H1 (cell line): Measurements from ENCODE around the gene RAB30. TPM values are rescaled to one million over a fixed set of nuclear protein-coding genes. Genes with fewer than 3 reads are reported as not detected.

ENCODE experiments used
- CTCF ChIA-PET: fragments of 300-600 bp; sonication (Branson Sonifier 250); formaldehyde crosslinking; loops from one replicate; lab custom pipeline; 2021; ENCODE audit not compliant: partially characterized antibody; lab: Charles Lee
- POLR2A ChIA-PET: fragments of 300-600 bp; sonication (Branson Sonifier 250); formaldehyde crosslinking; loops from one replicate; lab custom pipeline; 2021; ENCODE audit warnings: inconsistent platforms; ENCODE audit not compliant: partially characterized antibody; lab: Charles Lee
- DNase-seq, 2 experiments: peaks; one replicate each; pipeline versions ENCODE4 v3.0.0 to v3.0.0-alpha.2; 2010 to 2022; ENCODE audit warnings: low spot score in 2 of 2, low read depth in 1 of 2, mixed read lengths in 1 of 2
- FAIRE-seq: peaks from 2 replicates; lab custom pipeline; 2011; peaks lifted over from hg19 to GRCh38; lab: Jason Lieb, UNC
- H2AFZ ChIP-seq: 2 replicates; pipeline ENCODE4 v1.8.1; 2012; ENCODE audit warnings: low read length, inconsistent platforms
- H2AK5ac ChIP-seq: 2 replicates; pipeline ENCODE4 v1.6.1; 2013; ENCODE audit warnings: low read depth, low read length
- H2BK120ac ChIP-seq: replicated peaks from 2 replicates; pipeline ENCODE3; 2013; ENCODE audit warnings: low read depth, low read length, inconsistent platforms
- H2BK12ac ChIP-seq: 2 replicates; pipeline ENCODE4 v1.6.1; 2013; ENCODE audit warnings: low read depth, low read length
- H2BK15ac ChIP-seq: 2 replicates; pipeline ENCODE4 v1.6.1; 2013; ENCODE audit warnings: low read length
- H2BK20ac ChIP-seq: 2 replicates; pipeline ENCODE4 v1.6.1; 2013; ENCODE audit warnings: low read length
- H2BK5ac ChIP-seq: 2 replicates; pipeline ENCODE4 v1.6.1; 2013; ENCODE audit warnings: low read depth, low read length
- H3K14ac ChIP-seq: 2 replicates; pipeline ENCODE4 v1.6.1; 2013; ENCODE audit warnings: inconsistent platforms; ENCODE audit not compliant: insufficient read length
- H3K18ac ChIP-seq: 2 replicates; pipeline ENCODE4 v1.6.1; 2013; ENCODE audit warnings: low read length; ENCODE audit errors: extremely low read depth
- H3K23ac ChIP-seq: 2 replicates; pipeline ENCODE4 v1.6.1; 2013; ENCODE audit warnings: inconsistent platforms; ENCODE audit not compliant: insufficient read length
- H3K23me2 ChIP-seq: 2 replicates; pipeline ENCODE4 v1.6.1; 2013; ENCODE audit warnings: low read depth, low read length
- H3K27ac ChIP-seq: 2 replicates; pipeline ENCODE4 v1.6.1; 2011; ENCODE audit warnings: low read depth, low read length, inconsistent platforms
- H3K27me3 ChIP-seq, 4 experiments: replicated peaks in 1 of 4; 1 replicate in 1 of 4; 2 replicates in 3 of 4; pipeline versions ENCODE4 v1.6.1 to v1.8.1; 2011 to 2013; ENCODE audit warnings: low read length in 3 of 4, mild to moderate bottlenecking in 3 of 4, inconsistent platforms in 2 of 4, mixed read lengths in 2 of 4, moderate library complexity in 1 of 4; ENCODE audit not compliant: control insufficient read depth in 3 of 4, insufficient read depth in 3 of 4; ENCODE audit errors: extremely low read depth in 1 of 4
- H3K36me3 ChIP-seq, 4 experiments: 2 replicates each; pipeline versions ENCODE4 v1.6.1 to v1.8.1; 2011 to 2013; ENCODE audit warnings: mild to moderate bottlenecking in 4 of 4, low read length in 3 of 4, moderate library complexity in 2 of 4, control low read depth in 1 of 4, inconsistent platforms in 1 of 4; ENCODE audit not compliant: insufficient read depth in 4 of 4, control insufficient read depth in 2 of 4
- H3K4ac ChIP-seq: replicated peaks from 2 replicates; pipeline ENCODE3; 2013; ENCODE audit warnings: low read length, low read depth, mixed read lengths, inconsistent platforms; ENCODE audit not compliant: insufficient read length
- H3K4me1 ChIP-seq, 4 experiments: replicated peaks in 1 of 4; 1 replicate in 1 of 4; 2 replicates in 3 of 4; pipeline versions ENCODE4 v1.6.1 to v1.8.1; 2011 to 2013; ENCODE audit warnings: low read length in 3 of 4, inconsistent platforms in 2 of 4, mixed read lengths in 1 of 4; ENCODE audit not compliant: insufficient read depth in 4 of 4, control insufficient read depth in 3 of 4
- H3K4me2 ChIP-seq, 2 experiments: 2 replicates each; pipeline versions ENCODE4 v1.6.1 to v1.8.1; 2011 to 2013; ENCODE audit warnings: low read depth in 2 of 2, low read length in 2 of 2, control low read depth in 1 of 2, inconsistent platforms in 1 of 2, mild to moderate bottlenecking in 1 of 2; ENCODE audit not compliant: insufficient read depth in 1 of 2
- H3K4me3 ChIP-seq, 4 experiments: fragments of 200-600, 300-600 bp in 1 of 4; sonication (generic), shearing (Covaris generic), sonication (Bioruptor Twin) in 1 of 4; 2 replicates each; pipeline versions ENCODE4 v1.5.1 to v1.8.1; 2011 to 2016; ENCODE audit warnings: low read length in 4 of 4, low read depth in 3 of 4, control low read depth in 2 of 4, inconsistent platforms in 2 of 4, mild to moderate bottlenecking in 2 of 4, mixed read lengths in 1 of 4, moderate library complexity in 1 of 4; ENCODE audit not compliant: insufficient read depth in 2 of 4; ENCODE audit errors: extremely low read depth in 1 of 4
- H3K56ac ChIP-seq: replicated peaks from 2 replicates; pipeline ENCODE3; 2013; ENCODE audit warnings: low read depth, mild to moderate bottlenecking, mixed read lengths, low read length, inconsistent platforms; ENCODE audit not compliant: insufficient read length
- H3K79me1 ChIP-seq: 2 replicates; pipeline ENCODE4 v1.6.1; 2013; ENCODE audit warnings: low read depth, low read length, control low read depth
- H3K79me2 ChIP-seq, 2 experiments: 2 replicates each; pipeline versions ENCODE4 v1.6.1 to v1.8.1; 2012 to 2013; ENCODE audit warnings: low read length in 2 of 2, mild to moderate bottlenecking in 2 of 2, inconsistent platforms in 1 of 2; ENCODE audit not compliant: insufficient read depth in 2 of 2, control insufficient read depth in 1 of 2
- H3K9ac ChIP-seq, 4 experiments: replicated peaks in 1 of 4; 1 replicate in 1 of 4; 2 replicates in 3 of 4; pipeline versions ENCODE4 v1.6.1 to v1.8.1; 2011 to 2013; ENCODE audit warnings: low read depth in 3 of 4, low read length in 3 of 4, control low read depth in 2 of 4, mild to moderate bottlenecking in 2 of 4, moderate library complexity in 2 of 4, inconsistent platforms in 1 of 4; ENCODE audit errors: extremely low read depth in 1 of 4
- H3K9me3 ChIP-seq, 2 experiments: 2 replicates each; pipeline versions ENCODE4 v1.6.1 to v1.8.1; 2012 to 2013; ENCODE audit warnings: mild to moderate bottlenecking in 2 of 2, moderate library complexity in 2 of 2, control low read depth in 1 of 2, inconsistent platforms in 1 of 2, low read depth in 1 of 2, low read length in 1 of 2, mixed read lengths in 1 of 2; ENCODE audit not compliant: insufficient read depth in 2 of 2
- H4K20me1 ChIP-seq, 2 experiments: replicated peaks in 1 of 2; 2 replicates each; pipeline versions ENCODE3 to v1.8.1; 2011 to 2013; ENCODE audit warnings: inconsistent platforms in 2 of 2, low read length in 2 of 2, mild to moderate bottlenecking in 1 of 2; ENCODE audit not compliant: insufficient read depth in 2 of 2, control insufficient read depth in 1 of 2
- H4K5ac ChIP-seq: 2 replicates; pipeline ENCODE4 v1.6.1; 2013; ENCODE audit warnings: low read length, low read depth, mixed read lengths, inconsistent platforms; ENCODE audit not compliant: insufficient read length
- H4K8ac ChIP-seq: 2 replicates; pipeline ENCODE4 v1.8.0; 2013; ENCODE audit warnings: mild to moderate bottlenecking, moderate library complexity, low read length, inconsistent platforms; ENCODE audit not compliant: insufficient read depth; ENCODE audit errors: extremely low read depth
- H4K91ac ChIP-seq: replicated peaks from 2 replicates; pipeline ENCODE3; 2013; ENCODE audit warnings: low read length, mixed read lengths, inconsistent platforms; ENCODE audit not compliant: insufficient read length
- ATF2 ChIP-seq: IDR thresholded peaks from 2 replicates; pipeline ENCODE4 v1.6.1; 2012; ENCODE audit warnings: low read length, inconsistent platforms
- CEBPB ChIP-seq: IDR thresholded peaks from 2 replicates; pipeline ENCODE4 v1.6.1; 2012; ENCODE audit warnings: low read depth, low read length
- CHD2 ChIP-seq: IDR thresholded peaks from 2 replicates; pipeline ENCODE4 v1.6.1; 2012; ENCODE audit warnings: low read length, improper control_type of control experiment
- RAD21 ChIP-seq, 2 experiments: IDR thresholded peaks in 1 of 2; conservative IDR thresholded peaks in 1 of 2; 2 replicates each; pipeline ENCODE4 v1.6.1; 2011; ENCODE audit warnings: low read depth in 2 of 2, low read length in 2 of 2, improper control_type of control experiment in 1 of 2, inconsistent platforms in 1 of 2, mild to moderate bottlenecking in 1 of 2, moderate library complexity in 1 of 2
- SIN3A ChIP-seq, 2 experiments: IDR thresholded peaks in 1 of 2; conservative IDR thresholded peaks in 1 of 2; 2 replicates each; pipeline ENCODE4 v1.6.1; 2011 to 2012; ENCODE audit warnings: low read length in 2 of 2, improper control_type of control experiment in 1 of 2, low read depth in 1 of 2, mild to moderate bottlenecking in 1 of 2
- SRF ChIP-seq: IDR thresholded peaks from 2 replicates; pipeline ENCODE4 v1.6.1; 2011; ENCODE audit warnings: mild to moderate bottlenecking, low read depth, low read length, moderate library complexity
- TAF1 ChIP-seq: IDR thresholded peaks from 2 replicates; pipeline ENCODE4 v1.6.1; 2011; ENCODE audit warnings: mild to moderate bottlenecking, low read depth, low read length
- TBP ChIP-seq: IDR thresholded peaks from 2 replicates; pipeline ENCODE4 v1.6.1; 2011; ENCODE audit warnings: low read depth, low read length, improper control_type of control experiment
- ZNF274 ChIP-seq: IDR thresholded peaks from 2 replicates; pipeline ENCODE4 v1.7.0; 2012; ENCODE audit warnings: low read length, borderline replicate concordance; ENCODE audit errors: extremely low read depth
- WGBS, 2 experiments: shearing (Covaris generic) in 1 of 2; methylation state at CpG; one replicate each; pipeline versions ENCODE4 v1.1.6 to v1.1.7; 2013 to 2015; ENCODE audit warnings: low lambda C conversion rate in 2 of 2, mixed read lengths in 2 of 2, inconsistent platforms in 1 of 2, low coverage in 1 of 2, missing lambda C conversion rate in 1 of 2; ENCODE audit not compliant: insufficient replicate concordance in 2 of 2, insufficient coverage in 1 of 2, insufficient read length in 1 of 2; ENCODE audit errors: extremely low coverage in 1 of 2, missing lambda C conversion rate in 1 of 2; 5-methylcytosine and 5-hydroxymethylcytosine counted together
- polyA plus RNA-seq, 7 experiments: library from polyadenylated mRNA; depleted of rRNA in 3 of 7; stranded (reverse) in 5 of 7; unstranded in 2 of 7; fragments of >200 nt in 5 of 7; fragments of 200-250 nt in 2 of 7; gene quantifications; 1 replicate in 5 of 7; 2 replicates in 1 of 7; 4 replicates in 1 of 7; pipeline versions ENCODE4 v1.2.1 to v1.2.3, GENCODE V29; 2011 to 2013; ENCODE audit warnings: missing spikeins in 2 of 7, mixed read lengths in 2 of 7
- total RNA-seq: library from RNA; stranded (reverse); fragmentation: NEBNext Ultra II Directional; extraction: Animal tissue kit (Norgen Biotek cat#: 25700); gene quantifications from 2 replicates; pipeline ENCODE4 v1.2.1, GENCODE V29; 2021

The RAB30 gene
- total and polyA plus RNA-seq, 2 of the 8 experiments (the other 6 are each of a cell fraction or from before 2014, with no cell fraction given), result 1.6 to 11.7 TPM

DNA sequence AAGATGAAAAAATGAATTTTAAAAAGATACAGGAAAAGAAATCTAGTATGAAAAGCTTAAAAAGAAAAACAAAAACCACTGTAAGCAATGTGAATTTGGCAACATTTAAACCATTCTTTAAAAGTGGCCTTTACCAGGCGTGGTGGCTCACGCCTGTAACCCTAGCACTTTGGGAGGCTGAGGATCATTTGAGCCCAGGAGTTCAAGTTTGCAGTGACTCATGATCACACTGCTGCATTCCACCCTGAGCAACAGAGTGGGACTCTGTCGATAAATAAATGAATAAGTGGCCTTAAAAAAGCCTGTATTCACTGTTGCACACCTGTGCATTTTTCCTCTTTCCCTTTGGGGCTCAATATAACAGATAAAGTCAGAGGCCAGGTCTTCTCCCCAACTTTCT lies 69.2 kb downstream of the RAB30 start:
- Histone ChIP-seq H3K79me1 (no peaks in the 10 kb centered on the region), H4K20me1 (no peaks in the 10 kb centered on the region), H3K4ac (no peak overlapping the region), H2BK5ac (no peak overlapping the region), H3K4me3 (no peak overlapping the region), H3K9me3 (no peaks in the 10 kb centered on the region), H2BK15ac (no peak overlapping the region), H2BK20ac (no peak overlapping the region), H3K14ac (no peak overlapping the region), H3K23me2 (no peaks in the 10 kb centered on the region), H4K5ac (no peak overlapping the region), H3K36me3 (no peaks in the 10 kb centered on the region), H2AFZ (no peak overlapping the region), H3K27ac (no peak overlapping the region), H3K4me1 (peaks cover 0 to 2% (median 0%) of the 10 kb centered on the region in 4 experiments; a peak in 2 of 7 replicates), H2BK12ac (no peak overlapping the region), H3K9ac (no peak overlapping the region), H3K18ac (no peak overlapping the region), H3K4me2 (no peak overlapping the region), H4K91ac (no peak overlapping the region), H3K23ac (no peak overlapping the region), H2AK5ac (no peak overlapping the region), H3K27me3 (no peaks in the 10 kb centered on the region), H2BK120ac (no peak overlapping the region), H3K56ac (no peak overlapping the region), H4K8ac (no peak overlapping the region), H3K79me2 (no peaks in the 10 kb centered on the region; a peak in 1 of 4 replicates)
- FAIRE-seq (no peak), DNase-seq (no peak)
- ChIA-PET CTCF (interaction anchor here (0.6 kb wide), 1 partner anchor 135 kb away, joined by 3 read pairs; no protein-coding TSS in a partner anchor), POLR2A (no interaction called here)
- WGBS, 2 experiments, result 91% methylated on average over 3 of the region's 3 CpGs; no CpG with 5 or more reads in 1 of the 2 experiments
- TF ChIP-seq SIN3A (conservative IDR thresholded peaks at IDR 0.05 in 1 of 2, IDR thresholded peaks at IDR 0.05 in 1 of 2; ENCODE audit: low read depth in 1 of 2, low read length in 2 of 2) (no peak), ZNF274 (no peak), CEBPB (no peak), SRF (no peak), CHD2 (no peak), TBP (no peak), ATF2 (no peak), RAD21 (IDR thresholded peaks at IDR 0.05 in 1 of 2, conservative IDR thresholded peaks at IDR 0.05 in 1 of 2; ENCODE audit: low read depth in 2 of 2, low read length in 2 of 2) (no peak), TAF1 (no peak)
